AG04450 (cell line): ENCODE results near the gene GNPAT. TPM values are rescaled to one million over a fixed set of nuclear protein-coding genes. Genes with fewer than 3 reads are reported as not detected.
A peak's percentile ranks its signal among the peaks of the same experiment; 100 is the strongest.

Source experiments
- CTCF ChIA-PET: fragments of 300-600, 350-600 bp; formaldehyde crosslinking; extraction: SDS; loops from one replicate; lab custom pipeline; 2022; ENCODE audit warnings: antibody characterized with exemption, inconsistent platforms; lab: Charles Lee
- POLR2A ChIA-PET: fragments of 350-600 bp; formaldehyde crosslinking; extraction: SDS; loops from one replicate; lab custom pipeline; 2021; ENCODE audit warnings: antibody characterized with exemption, inconsistent platforms; lab: Yijun Ruan, JAX
- DNase-seq: peaks from one replicate; pipeline ENCODE4 v3.0.0-alpha.2; 2011; ENCODE audit warnings: low read depth, low spot score
- H3K27ac ChIP-seq: one replicate; pipeline ENCODE4 v1.5.1; 2012; ENCODE audit warnings: low read depth, low read length, control low read depth
- H3K27me3 ChIP-seq: one replicate; pipeline ENCODE4 v1.6.0; 2012; ENCODE audit warnings: low read length; ENCODE audit not compliant: control insufficient read depth, insufficient read depth
- H3K4me3 ChIP-seq: 2 replicates; pipeline ENCODE4 v1.5.1; 2011; ENCODE audit warnings: mild to moderate bottlenecking, low read depth, low read length, control low read depth
- H3K9me3 ChIP-seq: 2 replicates; pipeline ENCODE4 v1.5.1; 2012; ENCODE audit warnings: low read length; ENCODE audit not compliant: control insufficient read depth, insufficient read depth
- CTCF ChIP-seq: IDR thresholded peaks from 2 replicates; pipeline ENCODE4 v1.5.1; 2011; ENCODE audit warnings: low read depth, low read length, control low read depth, inconsistent platforms
- polyA plus RNA-seq: library from polyadenylated mRNA; depleted of rRNA; stranded (reverse); fragments of >200 nt; gene quantifications from 2 replicates; pipeline ENCODE4 v1.2.3, GENCODE V29; 2011

GNPAT gene
- polyA plus RNA-seq, 1 experiment = 56.1 TPM

DNA sequence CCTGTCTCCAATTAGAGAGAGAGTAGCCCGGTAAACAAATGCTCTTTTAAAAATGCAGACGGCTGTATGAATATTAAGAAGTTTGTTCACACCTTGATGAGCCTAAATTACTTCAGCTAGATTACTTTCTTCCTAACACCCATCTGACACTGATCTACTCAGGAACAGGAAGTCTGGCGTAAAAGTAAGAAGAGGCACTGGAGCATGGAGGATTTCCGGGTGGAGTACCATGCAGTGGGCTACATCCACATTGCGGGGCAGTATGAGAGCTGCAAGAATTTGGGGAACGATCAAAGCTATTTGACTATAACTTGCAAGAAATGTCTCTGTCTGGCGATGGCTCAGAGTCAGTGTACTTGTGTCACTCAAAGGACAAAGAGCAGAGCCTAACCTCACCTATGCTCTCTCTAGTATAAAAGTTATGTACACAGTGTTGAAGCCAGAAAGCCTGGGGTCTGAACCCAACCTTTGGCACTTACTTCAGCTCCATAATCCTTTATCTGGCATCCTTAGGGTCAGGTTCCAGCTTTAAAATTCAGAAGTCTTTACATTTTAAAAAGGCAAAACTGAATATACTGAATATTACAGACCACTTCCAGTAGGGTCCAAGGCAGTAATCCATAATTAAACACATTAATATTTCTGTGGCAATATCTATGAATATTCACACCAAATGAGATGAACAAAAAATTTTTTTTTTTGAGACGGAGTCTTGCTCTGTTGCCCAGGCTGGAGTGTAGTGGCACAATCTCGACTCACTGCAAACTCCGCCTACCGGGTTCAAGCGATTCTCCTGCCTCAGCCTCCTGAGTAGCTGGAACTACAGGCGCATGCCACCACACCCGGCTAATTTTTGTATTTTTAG is 7.9 kb upstream of the GNPAT start:
- ChIA-PET POLR2A (no interaction called here), CTCF (interaction anchor here (1.0 kb wide), 1 partner anchor 108 kb away, joined by 3 read pairs; no protein-coding TSS in a partner anchor)
- H3K9me3 ChIP-seq = no peaks in the 10 kb centered on the region
- TF ChIP-seq CTCF = no peak
- no peaks in the 10 kb centered on the region for H3K27me3 ChIP-seq
- no peak for DNase-seq
- H3K27ac ChIP-seq = no peak overlapping the region
- no peak overlapping the region for H3K4me3 ChIP-seq

DNA sequence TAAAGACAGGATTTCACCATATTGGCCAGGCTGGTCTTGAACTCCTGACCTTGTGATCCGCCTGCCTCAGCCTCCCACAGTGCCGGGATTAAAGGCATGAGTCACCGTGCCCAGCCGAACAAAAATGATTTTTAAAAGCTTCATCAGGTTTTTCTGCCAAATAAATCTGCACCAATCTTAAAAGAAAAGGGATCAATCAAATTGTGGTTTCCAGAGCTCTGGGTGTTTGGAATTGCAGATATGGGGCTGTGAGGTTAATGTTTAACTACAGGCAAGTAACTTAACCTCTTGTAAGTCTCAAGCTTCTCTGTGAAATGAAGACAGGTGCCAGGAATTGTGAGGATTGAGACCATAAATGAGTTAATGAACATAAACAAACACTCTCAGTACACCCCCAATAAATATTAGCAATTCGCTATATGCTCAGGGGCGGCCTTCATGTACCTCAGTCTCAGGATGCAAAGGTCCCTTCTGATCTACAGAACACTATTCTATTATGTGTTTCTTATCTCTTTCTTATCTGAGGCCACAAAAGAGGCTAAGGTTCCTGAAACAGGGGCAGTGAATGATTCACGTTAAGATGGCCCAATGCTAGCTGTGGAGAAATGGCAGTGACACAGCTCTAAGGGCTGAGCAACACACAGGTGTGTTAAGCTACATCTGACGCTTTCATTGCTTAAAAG is 7.1 kb upstream of the GNPAT start:
- CTCF ChIA-PET = interaction anchor here (1.0 kb wide), 1 partner anchor 108 kb away, joined by 3 read pairs; no protein-coding TSS in a partner anchor
- Histone ChIP-seq H3K27me3 (no peaks in the 10 kb centered on the region), H3K9me3 (no peaks in the 10 kb centered on the region), H3K4me3 (no peak overlapping the region), H3K27ac (no peak overlapping the region)
- TF ChIP-seq CTCF = no peak
- POLR2A ChIA-PET = no interaction called here
- no peak for DNase-seq

- ChIA-PET CTCF (no interaction called here), POLR2A (no interaction called here)
- peak overlapping the region; percentile 4 for H3K27ac ChIP-seq
- H3K27me3 ChIP-seq = no peaks in the 10 kb centered on the region
- no peaks in the 10 kb centered on the region for H3K9me3 ChIP-seq
- DNase-seq = no peak
- H3K4me3 ChIP-seq = no peak overlapping the region
- TF ChIP-seq CTCF = no peak
Measured at GRCh38 chr1:231234506-231234905, 6.5 kb upstream of the GNPAT start.

- Histone ChIP-seq H3K9me3 (no peaks in the 10 kb centered on the region), H3K4me3 (no peak overlapping the region), H3K27me3 (no peaks in the 10 kb centered on the region), H3K27ac (no peak overlapping the region)
- POLR2A ChIA-PET = no interaction called here
- CTCF ChIA-PET = no interaction called here
- no peak for TF ChIP-seq CTCF
- DNase-seq = no peak
Measured at GRCh38 chr1:231235526-231236207, 5.3 kb upstream of the GNPAT start.
